Activated CD4-positive, alpha-beta T cell treated with anti-CD3 and anti-CD28 coated beads, Interleukin-2, amount 50 U/mL, for 1 hour (primary cell): ENCODE data around the gene NOP14.
"Not testable (repeated sequence)": the region's sequence is repeated elsewhere in the genome, so short reads cannot be mapped to it uniquely, and the experiment has no call there.

Source experiments
- DNase-seq: peaks from one replicate; pipeline ENCODE4 v3.0.0-alpha.2; 2020

Gene NOP14

DNA sequence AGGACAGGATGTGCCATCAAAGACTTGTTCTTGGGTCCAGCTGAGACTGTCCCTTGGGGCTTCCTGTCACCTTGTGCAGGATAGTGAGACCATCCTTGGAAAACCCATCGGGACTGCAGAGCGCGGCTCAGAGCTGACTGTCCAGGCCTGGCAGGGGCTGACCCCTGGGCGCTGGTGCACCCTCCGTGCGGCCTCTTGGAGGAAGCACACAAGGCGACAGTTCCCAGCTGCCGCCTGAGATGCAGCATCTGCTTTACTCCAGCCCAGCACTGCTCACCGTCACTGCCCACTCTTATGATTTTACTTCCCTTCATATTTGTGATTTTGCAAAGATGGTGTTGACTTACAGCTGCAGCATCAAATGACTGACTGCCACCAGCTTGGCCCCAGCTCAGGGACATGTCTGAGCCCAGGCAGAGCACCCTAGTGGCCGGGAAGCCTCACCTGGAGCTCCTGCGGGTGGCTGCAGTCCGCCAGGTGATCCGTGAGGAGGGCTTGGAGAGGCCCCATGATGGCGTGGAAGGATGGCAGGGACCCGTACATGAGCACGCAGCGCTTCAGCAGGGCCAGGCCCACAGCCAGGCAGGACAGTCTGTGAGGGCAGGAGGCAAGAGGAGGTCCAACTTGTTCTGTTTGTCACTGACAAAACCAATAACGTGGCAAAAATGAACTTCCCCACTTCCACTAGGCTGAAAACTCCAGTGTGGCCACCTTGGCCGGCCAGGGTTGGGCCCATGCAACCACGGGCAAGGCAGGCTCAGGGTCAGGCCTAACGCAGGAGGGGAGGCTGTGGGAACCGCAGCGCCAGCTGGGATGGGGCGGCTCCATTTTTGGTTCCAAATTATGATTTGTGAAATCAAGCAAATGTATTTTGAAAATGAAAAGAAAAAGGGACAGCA lies 21.8 kb downstream of the NOP14 start:
- no peak for DNase-seq

- no peak for DNase-seq
These were observed 22.7 kb downstream of the NOP14 start for GRCh38 chr4:2940267-2941137.

GRCh38 chr4:2939383-2940243 lies 23.6 kb downstream of the NOP14 start:
- DNase-seq, result no peak

DNA sequence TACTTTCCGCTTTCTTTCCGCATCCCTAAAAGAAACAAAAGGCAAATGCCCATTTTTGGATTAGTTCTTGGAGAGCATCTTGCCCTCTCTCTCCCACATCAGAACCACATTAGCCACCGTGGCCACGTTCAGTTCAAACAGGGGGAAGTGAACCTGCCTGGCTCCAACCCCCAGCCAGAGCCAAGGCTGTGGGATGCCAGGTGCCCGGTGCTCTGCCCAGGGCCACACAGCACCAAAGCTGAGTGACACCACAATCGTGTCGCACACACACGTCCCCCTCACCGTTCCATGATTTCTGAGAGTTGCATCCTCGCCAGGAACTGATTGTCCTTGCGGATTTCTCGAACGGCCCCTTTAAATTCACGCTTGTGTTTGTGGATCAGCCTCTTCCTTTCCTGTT lies 24.3 kb downstream of the NOP14 start:
- DNase-seq, result no peak

DNA sequence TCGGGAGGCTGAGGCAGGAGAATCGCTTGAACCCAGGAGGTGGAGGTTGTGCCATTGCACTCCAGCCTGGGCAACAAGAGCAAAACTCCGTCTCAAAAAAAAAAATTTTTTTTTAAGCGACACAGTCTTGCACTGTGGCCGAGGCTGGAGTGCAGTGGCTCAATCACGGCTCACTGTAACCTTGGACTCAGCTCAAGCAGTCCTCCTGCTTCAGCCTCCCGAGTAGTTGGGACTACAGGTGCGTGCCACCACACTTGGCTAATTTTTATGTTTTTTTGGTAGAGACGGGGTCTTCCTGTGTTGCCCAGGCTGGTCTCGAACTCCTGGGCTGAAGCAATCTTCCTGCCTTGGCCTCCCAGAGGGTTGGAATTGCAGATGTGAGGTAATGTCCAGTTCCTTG lies 24.8 kb downstream of the NOP14 start:
- DNase-seq, result not testable (repeated sequence)

GRCh38 chr4:2937986-2938385 lies 25.2 kb downstream of the NOP14 start:
- no peak for DNase-seq

GRCh38 chr4:2937146-2937857 lies 25.9 kb downstream of the NOP14 start:
- DNase-seq, result no peak

DNA sequence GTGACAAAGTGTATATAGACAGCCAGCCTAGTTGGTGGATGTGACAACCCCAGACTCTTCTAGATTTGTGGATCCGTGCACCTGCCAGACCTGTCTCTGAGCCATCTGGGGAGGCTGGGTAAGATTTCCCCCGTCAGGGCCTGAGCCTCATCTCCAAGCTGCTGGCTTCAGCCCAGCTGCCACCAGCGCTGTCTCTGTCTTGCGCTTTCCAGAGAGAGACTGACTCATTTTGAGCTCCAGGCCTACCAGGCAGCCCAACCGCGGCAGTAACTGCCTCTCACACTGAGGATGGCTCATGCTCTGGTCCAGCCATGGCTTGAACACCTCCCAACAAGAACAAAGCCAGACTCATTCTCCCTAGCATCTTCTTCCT lies 26.4 kb downstream of the NOP14 start:
- peak; percentile 42 for DNase-seq

GRCh38 chr4:2935762-2936743 lies 27.2 kb downstream of the NOP14 start:
- peak; percentile 47 for DNase-seq

DNA sequence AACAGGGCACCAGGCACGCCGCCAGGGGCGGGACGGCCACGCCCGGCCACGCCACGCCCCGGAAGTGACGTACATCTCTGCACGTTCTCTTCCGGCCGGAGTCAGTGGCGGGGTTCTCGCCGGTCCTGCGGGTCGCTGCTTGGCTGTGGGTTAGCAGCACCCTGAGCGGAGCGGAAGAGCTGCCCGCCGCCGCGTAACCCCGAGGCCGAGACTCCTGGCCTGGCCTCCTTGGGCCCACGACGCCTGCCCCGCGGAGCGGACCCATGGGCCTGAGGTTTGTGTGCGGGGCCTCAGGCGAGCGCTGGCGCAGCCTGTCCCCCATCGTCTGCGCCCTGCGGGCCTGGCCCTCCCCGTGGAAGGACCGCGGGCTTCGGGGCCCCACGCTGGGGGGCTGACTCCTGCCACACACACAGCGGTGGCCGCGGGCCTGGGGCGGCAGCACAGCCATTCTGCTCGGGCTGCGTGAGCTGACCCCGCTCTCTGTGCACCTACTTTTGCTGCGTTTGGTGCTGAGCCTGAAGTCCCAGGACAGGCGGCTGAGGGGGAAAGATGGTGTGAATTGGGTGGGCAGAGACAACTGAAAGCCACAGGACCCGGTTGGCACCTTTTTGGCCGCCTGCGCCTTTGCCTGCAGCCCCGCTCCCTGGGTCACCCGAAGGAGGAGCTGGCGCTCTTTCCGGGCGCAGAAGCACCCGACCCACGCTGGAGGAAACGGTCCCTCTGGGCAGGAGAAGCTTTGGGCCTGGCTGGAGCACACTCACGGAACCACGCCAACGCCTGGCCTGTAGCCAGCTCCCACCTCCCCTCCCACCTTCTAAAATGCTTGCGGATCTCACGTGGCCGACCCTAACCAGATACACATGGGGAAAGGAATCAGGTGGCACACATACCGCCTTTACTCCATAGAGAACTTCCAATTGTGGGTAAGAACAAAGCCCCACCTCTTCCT lies 28.1 kb downstream of the NOP14 start:
- DNase-seq, result peak; percentile 98

GRCh38 chr4:2934077-2934812 lies 29.0 kb downstream of the NOP14 start:
- peak; percentile 45 for DNase-seq

- no peak for DNase-seq
These were observed 29.6 kb downstream of the NOP14 start for GRCh38 chr4:2933566-2934076.

- no peak for DNase-seq
These were observed 30.1 kb downstream of the NOP14 start for GRCh38 chr4:2932951-2933565.

DNA sequence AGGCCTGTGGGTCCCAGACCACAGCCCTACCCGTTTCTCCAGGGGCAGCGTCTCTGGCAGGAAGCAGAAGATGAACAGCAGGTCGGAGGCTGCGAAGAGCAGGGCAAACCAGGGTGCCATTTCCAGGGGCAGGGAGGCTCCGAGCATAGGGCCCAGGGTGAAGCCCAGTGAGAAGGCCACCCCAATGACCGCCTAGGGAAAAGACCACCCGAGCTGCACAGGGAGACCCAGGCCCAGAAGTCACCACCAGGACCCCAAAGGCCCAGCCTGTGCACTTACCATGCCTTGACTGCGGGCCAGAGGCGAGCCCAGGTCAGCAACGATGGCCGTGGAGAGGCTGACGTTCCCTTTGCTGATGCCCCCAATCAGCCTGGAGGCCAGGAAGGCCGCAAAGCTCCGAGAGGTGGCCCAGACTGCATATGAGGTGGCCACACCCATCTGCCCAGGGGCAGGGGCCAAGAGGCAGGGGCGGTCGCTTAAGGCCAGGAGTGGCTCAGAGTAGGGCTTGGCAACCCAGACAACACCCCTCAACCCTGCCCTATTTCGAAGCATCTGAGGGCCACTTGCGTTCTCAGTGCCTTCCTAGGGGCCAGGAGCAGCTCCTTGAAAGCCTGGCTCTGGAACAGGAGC lies 30.8 kb downstream of the NOP14 start:
- DNase-seq, result no peak

- peak; percentile 47 for DNase-seq
These were observed 31.5 kb downstream of the NOP14 start for GRCh38 chr4:2931512-2932301.

- DNase-seq, result no peak
These were observed 32.3 kb downstream of the NOP14 start for GRCh38 chr4:2930758-2931511.
